Ramos (cell line): ENCODE data around the gene CD300LF.

Experiments
- in situ Hi-C: fragments of 300-500 bp; cut with MboI; formaldehyde crosslinking; loops from one replicate; pipeline ENCODE4 v1.14.3; 2022; ENCODE audit warnings: low sequenced_read_pairs; ENCODE audit not compliant: unreplicated experiment

Gene CD300LF

DNA sequence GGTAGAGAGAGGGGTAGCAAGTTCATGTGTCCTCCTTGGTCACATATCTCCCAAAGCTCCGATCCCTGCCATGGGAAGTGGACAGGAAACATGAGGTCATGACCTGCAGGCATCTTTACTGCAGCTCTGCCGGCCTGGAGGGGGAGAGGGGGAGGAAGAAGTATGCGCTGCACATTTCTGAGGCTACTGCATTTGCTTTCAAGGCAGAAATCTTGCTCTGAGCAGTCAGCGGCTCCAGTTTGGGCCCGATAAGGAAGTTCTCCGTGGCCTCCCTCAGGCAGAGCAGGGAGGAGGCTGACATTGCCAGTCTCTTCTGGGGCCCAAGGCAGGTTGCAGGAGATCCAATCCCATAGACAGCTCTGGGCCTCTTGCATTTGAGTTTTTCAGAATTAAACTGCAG, 34.2 kb upstream of the CD300LF start:
- in situ Hi-C loops, result no loop called here

DNA sequence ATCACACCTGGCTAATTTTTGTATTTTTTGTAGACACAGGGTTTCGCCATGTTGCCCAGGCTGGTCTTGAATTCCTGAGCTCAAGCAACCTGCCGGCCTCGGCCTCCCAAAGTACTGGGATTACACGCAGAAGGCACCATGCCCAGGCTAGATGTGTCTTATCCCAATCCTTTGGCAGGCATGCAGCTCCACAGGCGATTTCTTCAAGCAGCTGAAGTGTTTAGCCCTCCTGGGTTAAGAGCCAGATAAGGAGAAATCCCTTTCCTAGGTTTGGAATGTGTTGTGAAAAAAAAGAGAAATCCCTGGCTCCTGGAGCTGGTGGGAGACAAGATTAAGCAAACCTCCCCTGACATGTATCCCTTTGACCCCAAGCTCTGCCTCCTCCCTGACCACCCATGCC, 33.7 kb upstream of the CD300LF start:
- in situ Hi-C loops, result no loop called here

DNA sequence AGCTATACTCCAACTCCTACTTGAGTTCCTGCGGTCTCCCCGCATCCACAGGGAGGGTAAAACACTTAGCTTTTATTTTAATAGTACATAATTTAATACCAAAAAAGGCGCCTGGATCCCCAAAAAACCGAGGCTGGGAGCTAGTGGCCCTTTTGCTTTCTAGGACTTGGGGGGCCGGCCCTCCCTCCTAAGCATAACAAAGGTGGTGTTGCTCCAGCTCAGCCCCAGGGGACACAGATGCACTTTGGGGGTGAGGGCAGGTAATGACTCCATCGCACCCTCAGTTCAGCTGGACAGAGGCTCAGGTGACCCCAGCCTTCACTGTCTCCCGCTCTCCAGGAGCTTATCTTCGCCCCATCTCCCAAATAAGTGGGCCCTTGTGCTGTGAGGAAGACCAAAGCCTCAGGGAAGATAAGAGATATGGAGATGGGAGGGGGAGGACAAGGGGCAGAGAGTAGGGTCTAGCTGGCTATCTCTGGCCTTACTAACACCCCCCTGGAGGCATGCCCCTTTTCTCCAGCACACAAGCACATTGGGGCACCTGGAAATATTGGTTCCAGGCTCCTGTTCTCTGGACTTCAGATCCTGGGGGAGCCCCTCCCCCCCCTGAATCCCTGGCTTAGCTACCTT, 32.9 kb upstream of the CD300LF start:
- in situ Hi-C loops, result no loop called here

DNA sequence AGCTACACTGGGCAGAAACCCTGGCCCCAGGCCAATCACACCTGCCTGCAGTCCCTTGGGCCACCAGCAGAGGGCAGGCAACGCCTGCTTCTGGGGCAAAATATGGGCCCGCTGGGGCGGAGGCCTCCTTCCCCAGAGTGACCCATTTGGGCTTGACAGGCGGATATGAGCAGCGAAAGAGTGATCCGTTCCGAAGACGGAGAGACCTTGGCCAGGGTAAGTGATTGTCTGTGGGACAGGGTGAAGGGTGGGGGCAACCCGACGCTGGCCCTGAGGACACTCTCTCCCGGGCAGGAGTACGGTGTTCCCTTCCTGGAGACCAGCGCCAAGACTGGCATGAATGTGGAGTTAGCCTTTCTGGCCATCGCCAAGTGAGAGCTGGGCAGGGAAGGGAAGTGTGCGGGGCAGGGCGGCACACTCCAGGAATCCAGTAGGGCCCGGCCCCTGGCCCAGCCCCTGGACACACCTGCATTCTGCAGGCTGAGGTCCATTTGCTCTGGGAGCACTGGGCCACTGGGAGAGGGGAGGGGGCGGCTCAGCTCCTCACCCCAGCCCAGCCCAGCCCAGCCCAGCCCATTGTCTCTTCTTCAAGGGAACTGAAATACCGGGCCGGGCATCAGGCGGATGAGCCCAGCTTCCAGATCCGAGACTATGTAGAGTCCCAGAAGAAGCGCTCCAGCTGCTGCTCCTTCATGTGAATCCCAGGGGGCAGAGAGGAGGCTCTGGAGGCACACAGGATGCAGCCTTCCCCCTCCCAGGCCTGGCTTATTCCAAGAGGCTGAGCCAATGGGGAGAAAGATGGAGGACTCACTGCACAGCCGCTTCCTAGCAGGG, 32.2 kb upstream of the CD300LF start:
- in situ Hi-C loops, result no loop called here

DNA sequence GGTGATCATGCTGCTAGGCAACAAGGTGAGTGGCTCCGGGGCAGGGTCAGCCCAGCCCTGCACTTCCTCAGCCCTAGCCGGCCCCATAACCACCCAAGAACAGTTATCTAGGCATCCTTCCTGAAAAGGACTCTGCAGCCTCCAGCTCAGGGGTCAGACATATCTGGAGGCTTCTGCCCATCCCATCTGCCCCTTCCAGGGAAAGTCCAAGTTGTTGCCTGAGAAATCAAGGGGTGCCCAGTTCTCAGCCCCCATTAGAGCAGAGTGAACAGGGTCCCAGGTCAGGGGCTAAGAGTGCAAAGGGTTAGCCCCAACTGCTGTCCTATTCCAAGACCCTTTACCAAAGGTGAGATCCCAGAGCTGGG, 31.6 kb upstream of the CD300LF start:
- in situ Hi-C loops, result no loop called here

DNA sequence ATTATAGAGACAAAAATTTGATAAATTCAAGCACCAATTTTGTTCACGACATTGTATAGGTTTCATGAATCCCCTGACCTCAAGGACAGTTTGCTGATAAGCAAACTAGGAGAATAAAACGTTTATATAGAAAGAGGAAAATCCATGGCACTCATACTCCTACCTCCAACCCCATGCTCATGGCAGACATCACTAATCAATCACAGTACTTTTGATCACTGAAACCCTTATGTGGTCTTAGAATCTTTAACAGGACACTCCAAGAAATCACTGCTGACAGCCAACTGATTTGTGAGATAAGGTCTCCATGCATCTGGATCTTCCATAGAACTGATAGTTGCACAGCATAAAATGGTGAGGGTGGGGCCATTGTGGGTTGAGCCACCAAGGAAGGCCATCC, 31.0 kb upstream of the CD300LF start:
- in situ Hi-C loops, result no loop called here

DNA sequence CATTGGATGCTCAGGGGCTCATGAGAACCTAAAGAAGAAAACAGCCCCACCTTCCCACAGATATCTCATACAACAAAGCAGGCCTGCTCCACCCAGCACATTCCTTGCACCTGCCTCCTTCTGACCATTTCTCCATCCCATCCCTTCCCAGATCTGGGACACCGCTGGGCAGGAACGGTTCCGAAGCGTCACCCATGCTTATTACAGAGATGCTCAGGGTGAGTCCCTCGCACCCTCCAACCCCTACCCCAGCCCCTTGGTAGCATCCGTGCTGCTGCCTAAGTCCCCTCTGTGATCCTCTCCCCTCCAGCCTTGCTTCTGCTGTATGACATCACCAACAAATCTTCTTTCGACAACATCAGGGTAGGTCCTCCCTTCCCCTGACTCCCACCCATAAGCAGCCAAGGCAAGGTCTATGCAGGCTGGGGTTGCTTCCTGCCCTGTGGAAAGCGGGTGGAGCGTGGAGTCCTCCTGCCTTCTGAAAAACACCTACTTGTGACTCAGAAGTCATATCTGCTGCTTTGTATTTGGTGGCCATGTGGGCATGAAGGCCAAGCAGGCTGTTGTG, 30.3 kb upstream of the CD300LF start:
- in situ Hi-C loops, result no loop called here

DNA sequence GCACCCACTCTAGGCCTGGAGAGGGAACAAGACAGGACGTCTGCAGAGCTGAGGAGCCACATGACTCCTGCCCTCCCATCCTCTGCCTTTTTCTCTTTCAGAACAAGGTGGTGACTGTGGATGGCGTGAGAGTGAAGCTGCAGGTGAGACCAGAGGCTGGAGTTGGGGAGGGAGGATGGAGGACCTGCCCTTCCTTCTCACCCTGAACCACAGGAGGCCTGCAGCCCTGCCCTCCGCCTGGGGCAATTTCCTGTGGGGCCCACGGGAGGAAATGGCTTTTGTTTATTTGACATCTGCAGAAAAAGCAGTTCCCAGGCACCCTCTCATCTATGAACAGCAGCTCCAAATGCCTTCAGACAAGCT, 29.4 kb upstream of the CD300LF start:
- in situ Hi-C loops, result no loop called here

DNA sequence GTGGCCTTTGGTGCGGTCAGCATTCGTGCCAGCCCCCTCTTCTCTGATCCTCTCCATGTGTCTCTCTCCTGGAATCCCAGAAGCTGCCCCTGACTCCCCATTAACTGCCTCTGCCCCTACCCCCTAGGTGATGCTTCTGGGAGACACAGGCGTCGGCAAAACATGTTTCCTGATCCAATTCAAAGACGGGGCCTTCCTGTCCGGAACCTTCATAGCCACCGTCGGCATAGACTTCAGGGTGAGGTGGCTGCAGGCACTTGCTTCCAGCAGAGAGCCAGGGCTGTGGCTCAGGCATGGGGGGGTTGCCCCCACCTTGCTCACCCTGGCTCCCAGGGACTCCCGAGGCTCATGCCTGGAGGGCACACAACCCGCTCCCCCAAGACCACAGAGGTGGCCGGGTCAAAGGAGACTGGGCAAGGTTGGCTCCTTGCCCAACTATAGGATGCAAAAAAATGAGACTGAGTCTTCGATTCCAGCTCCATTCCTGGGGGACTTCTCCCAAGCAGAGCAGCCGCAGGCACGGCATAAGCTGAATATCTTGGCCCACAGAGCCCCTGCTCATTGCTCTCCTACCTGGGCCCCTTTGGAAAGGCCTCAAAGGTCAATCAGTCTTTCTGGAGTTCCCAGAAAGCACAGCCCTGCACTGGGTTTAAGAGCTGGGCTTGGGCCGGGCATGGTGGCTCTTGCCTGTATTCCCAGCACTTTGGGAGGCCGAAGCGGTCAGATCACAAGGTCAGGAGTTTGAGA, 28.1 kb upstream of the CD300LF start:
- in situ Hi-C loops, result no loop called here

DNA sequence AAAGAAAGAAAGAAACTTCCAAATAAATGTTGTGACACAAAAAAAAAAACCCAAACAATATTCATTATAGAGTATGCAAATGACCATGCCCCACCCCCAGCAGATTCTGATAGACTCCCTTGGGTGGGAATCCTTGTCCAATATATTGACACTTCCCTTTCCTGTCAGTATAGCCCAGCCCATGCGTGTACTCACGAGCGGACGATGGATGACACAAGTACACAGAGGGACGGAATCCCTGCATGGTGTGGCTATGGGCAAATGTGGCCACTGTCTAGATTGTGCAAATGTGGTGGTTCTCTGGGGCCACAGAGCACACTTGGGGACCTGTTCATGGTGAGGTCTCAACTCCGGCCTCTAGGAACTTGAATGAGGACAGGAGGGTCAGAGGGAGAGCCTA, 27.4 kb upstream of the CD300LF start:
- in situ Hi-C loops, result no loop called here

DNA sequence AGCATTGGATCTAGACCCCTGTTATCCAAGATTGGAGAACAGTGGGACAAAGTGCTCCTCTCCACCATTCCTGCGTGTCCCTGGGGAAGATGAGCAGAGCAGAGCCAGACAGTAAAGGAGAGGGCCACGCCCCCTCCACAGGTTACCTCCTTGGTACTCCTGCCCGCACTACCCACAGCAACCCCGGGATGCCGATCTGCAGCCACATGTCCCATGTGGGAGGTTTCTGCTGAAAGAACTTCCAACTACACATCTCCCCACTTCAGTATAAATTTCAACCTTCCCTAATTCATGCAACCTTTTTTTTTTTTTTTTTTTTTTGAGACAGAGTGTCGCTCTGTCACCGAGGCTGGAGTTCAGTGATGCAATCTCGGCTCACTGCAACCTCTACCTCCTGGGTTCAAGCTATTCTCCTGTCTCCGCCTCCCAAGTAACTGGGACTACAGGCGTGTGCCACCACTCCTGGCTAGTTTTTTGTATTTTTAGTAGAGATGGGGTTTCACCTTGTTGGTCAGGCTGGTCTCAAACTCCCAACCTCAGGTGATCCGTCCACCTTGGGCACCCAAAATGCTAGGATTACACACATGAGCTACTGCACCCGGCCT, 26.6 kb upstream of the CD300LF start:
- in situ Hi-C loops, result no loop called here

DNA sequence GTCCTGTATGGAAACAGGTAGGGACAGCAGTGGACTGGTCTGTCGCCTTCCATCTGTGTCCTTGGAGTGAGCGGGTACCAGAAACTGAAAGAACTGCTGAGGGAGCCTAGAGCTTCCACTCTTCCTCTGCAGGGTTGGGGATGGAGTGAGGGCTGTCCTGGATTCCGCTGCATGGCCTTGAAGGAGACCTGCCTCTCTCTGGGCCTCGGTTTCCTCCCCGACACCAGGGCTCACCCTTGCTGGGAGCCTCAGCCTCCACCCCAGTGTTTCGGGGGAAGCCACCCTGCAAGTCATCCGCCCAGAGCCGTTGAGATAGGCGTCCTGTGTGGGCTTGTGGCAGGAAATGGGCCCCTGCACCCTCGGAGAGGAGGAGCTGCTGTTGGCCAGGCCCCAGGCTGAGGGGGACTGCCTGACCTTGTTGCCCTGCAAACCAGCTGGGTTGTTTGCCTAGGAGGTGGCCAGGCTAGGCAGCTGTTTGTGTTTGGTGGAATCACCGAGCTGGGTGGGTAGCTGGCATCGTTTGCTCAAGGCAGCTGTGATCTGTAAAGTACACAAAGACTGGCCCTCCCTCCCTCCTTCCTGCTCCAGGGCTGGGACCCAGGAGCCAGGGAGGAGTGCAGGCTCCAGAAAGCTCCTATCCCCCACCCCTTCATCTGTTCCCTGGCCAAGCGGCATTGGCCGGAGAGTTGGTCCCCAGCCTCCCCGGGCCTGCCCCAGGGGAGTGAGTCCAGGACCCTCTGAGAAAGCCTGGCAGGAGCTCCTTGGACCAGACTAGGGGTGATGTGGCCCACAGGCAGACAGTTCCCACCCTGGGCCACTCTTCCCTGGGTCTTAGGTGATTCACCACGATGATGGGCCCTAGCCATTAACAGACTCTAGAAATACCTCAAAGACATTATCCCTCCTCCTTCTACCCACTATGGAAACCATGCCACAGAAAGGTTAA, 25.6 kb upstream of the CD300LF start:
- in situ Hi-C loops, result no loop called here

DNA sequence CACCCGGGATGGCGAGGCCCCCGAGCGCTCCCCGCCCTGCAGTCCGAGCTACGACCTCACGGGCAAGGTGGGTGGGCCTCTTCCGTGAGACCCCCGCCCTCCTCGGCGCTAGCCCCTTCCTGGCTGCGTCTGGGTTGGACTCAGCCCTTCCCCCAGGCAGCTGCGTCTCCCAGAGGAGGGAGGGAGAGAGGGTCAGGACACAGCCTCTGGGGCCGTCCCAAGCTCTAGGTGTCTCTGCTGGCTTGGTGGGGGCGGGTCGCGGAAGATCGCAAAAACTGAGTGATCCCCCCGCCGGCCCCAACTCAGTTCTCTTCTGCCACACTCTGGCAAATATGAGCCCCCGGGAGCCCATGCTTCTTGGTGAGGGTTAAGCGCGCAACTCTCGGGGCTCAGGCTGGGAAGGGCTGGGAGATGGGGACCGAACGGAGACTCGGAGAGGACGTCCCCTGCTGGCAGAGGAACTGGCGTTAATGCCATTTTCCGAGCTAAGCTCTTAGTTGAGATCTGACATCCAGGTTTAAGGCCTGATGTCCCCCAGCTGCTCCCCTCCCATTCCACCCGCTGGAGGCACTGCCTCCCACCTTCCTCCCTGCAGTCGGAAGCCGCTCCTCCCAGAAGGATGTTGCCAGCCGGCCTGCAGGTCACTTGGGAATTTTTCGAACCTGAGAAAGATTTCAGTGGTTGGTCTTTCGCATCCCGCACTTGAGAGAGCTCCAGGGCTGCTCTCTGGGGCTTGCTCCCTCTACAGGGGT, 24.8 kb upstream of the CD300LF start:
- in situ Hi-C loops, result no loop called here

DNA sequence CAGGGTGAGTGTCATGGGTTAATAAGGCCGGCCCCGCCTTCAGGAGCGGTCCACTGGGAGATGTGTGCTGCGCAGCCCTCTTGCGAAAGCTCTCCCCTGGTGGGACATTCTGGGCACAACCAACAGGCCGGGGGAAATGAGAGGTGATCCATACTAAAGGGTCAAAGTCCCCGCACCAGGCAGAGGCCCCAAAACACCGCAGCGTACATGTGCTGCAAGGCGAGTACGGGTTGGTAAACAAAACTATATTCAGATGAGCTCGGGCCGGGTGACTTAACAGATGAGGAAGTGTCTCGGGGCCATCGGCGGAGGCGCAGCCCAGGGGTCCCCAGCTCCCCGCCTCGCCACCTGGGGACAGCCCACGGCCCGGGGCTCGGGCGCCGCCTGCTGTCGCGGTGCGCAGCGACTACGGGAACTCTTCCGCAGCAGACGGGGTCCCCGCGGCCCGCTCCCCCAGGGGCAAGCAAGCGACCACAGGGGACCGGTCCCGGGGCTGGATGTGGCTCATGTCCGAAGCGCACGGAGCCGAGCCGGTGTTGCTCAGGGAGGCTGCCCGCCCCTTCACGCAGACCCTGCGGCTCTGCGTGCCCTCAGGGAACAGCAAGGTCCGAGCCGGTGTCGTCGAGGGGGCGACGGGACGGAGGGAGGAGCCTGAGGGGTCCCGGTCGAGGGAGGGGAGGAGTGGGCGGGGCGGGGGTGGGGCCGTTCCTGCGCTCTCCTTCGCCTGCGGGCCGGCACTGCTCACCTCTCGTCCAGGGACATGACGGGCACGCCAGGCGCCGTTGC, 24.0 kb upstream of the CD300LF start, which contains the start of gene RAB37:
Gene RAB37, plus strand, starts transcription at position 744 of the 786 bp plus-strand sequence. Its CDS starts 17 bp downstream, at position 761.
- in situ Hi-C loops, result no loop called here

DNA sequence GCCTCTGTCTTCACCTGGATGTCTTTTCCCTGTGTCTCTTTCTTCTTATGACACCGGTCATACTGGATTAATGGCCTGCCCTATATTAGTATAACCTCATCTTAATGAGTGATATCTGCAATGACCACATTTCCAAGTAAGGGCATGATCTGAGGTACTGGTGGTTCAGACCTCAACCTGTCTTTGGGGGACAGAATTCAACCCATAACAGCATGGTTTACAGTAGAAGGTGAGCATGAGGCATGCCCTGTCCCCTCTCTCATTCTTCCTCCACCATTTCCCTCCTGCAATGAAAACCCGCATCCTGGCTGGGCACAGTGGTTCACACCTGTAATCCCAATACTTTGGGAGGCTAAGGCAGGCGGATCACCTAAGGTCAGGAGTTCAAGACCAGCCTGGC, 21.5 kb upstream of the CD300LF start:
- in situ Hi-C loops, result no loop called here

DNA sequence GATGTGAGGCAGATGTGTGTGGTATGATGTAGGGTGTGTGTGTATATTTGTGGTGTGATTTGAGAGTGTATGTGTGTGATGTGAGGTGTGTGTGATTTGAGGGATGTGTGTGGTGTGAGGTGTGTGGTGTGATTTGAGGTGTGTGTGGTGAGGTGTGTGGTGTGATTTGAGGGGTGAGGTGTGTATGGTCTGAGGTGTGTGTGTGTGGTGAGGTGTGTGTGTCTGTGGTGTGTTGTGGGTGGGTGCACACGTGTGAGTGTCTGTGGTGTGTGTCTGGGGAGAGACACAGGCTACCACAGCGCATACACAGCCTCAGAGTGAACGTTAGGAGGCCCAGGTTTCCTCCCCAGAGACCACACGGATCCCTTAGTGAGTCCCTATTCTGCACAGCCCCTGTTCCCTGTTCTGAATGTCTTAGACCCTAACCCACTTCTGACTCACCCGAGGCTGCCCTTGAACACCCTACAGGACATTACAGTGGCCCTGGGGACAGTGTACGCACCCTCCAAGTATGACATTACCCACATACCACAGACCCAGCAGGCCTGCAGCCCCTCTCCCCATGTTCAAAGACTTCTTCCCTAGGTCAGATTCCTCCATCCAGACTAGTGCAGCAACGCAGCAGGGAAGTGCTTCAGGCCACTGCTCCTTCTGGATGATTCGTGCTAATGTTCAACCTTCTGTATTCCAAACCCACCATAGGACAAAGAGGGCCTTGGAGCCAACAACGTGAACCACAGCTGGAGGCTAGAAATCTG, 20.8 kb upstream of the CD300LF start:
- in situ Hi-C loops, result no loop called here
